Mesendoderm (in vitro differentiated cells): ENCODE data around the gene RNF130.

ENCODE experiments used
- DNase-seq: peaks from one replicate; pipeline ENCODE4 v3.0.0; 2013
- H2AK5ac ChIP-seq: 2 replicates; pipeline ENCODE4 v1.6.1; 2013; ENCODE audit warnings: low read length, inconsistent platforms
- H2BK120ac ChIP-seq: 2 replicates; pipeline ENCODE4 v1.6.1; 2013; ENCODE audit warnings: low read depth, mild to moderate bottlenecking, low read length, moderate library complexity, mixed read lengths
- H2BK15ac ChIP-seq: replicated peaks from 2 replicates; pipeline ENCODE4 v1.6.1; 2013; ENCODE audit warnings: low read depth, mild to moderate bottlenecking, moderate library complexity
- H2BK5ac ChIP-seq: 2 replicates; pipeline ENCODE4 v1.6.1; 2013; ENCODE audit warnings: low read length, inconsistent platforms
- H3K18ac ChIP-seq: 2 replicates; pipeline ENCODE4 v1.6.1; 2013; ENCODE audit warnings: mild to moderate bottlenecking, low read length, mixed read lengths
- H3K23ac ChIP-seq: one replicate; pipeline ENCODE4 v1.6.1; 2013; ENCODE audit warnings: low read length
- H3K27ac ChIP-seq: 2 replicates; pipeline ENCODE4 v1.5.1; 2013; ENCODE audit warnings: low read depth, mild to moderate bottlenecking, inconsistent platforms, low read length, moderate library complexity
- H3K27me3 ChIP-seq: 2 replicates; pipeline ENCODE4 v1.6.1; 2013; ENCODE audit warnings: low read length, control low read depth, mild to moderate bottlenecking, inconsistent platforms; ENCODE audit not compliant: insufficient read depth, poor library complexity
- H3K36me3 ChIP-seq: 2 replicates; pipeline ENCODE4 v1.6.1; 2013; ENCODE audit warnings: low read length, inconsistent platforms; ENCODE audit not compliant: control insufficient read depth, insufficient read depth
- H3K4ac ChIP-seq: one replicate; pipeline ENCODE4 v1.6.1; 2013; ENCODE audit warnings: low read depth, mild to moderate bottlenecking, low read length, moderate library complexity
- H3K4me1 ChIP-seq: 2 replicates; pipeline ENCODE4 v1.6.1; 2013; ENCODE audit warnings: low read depth, low read length, inconsistent platforms; ENCODE audit not compliant: control insufficient read depth
- H3K4me2 ChIP-seq: 2 replicates; pipeline ENCODE4 v1.6.1; 2013; ENCODE audit warnings: low read length
- H3K4me3 ChIP-seq: 2 replicates; pipeline ENCODE4 v1.5.1; 2013; ENCODE audit warnings: mild to moderate bottlenecking, low read length
- H3K56ac ChIP-seq: one replicate; pipeline ENCODE4 v1.6.1; 2013; ENCODE audit warnings: low read length
- H3K79me1 ChIP-seq: 2 replicates; pipeline ENCODE4 v1.6.1; 2013; ENCODE audit warnings: low read length, inconsistent platforms
- H3K79me2 ChIP-seq: 2 replicates; pipeline ENCODE4 v1.6.1; 2013; ENCODE audit warnings: mild to moderate bottlenecking, low read length; ENCODE audit not compliant: control insufficient read depth, insufficient read depth
- H3K9ac ChIP-seq: 2 replicates; pipeline ENCODE4 v1.6.1; 2013; ENCODE audit warnings: low read length, inconsistent platforms
- H4K5ac ChIP-seq: one replicate; pipeline ENCODE4 v1.6.1; 2013; ENCODE audit warnings: low read length
- H4K8ac ChIP-seq: one replicate; pipeline ENCODE4 v1.6.1; 2013; ENCODE audit warnings: low read depth, mild to moderate bottlenecking, control low read depth, low read length, moderate library complexity
- WGBS: extraction: QIAGEN DNeasy Blood & Tissue Kit; methylation state at CpG from one replicate; pipeline ENCODE4 v1.1.7; 2013; ENCODE audit warnings: low lambda C conversion rate, missing lambda C conversion rate; ENCODE audit not compliant: insufficient coverage; ENCODE audit errors: extremely low coverage; 5-methylcytosine and 5-hydroxymethylcytosine counted together

RNF130 gene

GRCh38 chr5:180052211-180052818, 19.2 kb downstream of the RNF130 start:
- H3K4me3 ChIP-seq: no peak overlapping the region
- H4K5ac ChIP-seq: no peak overlapping the region
- H3K4ac ChIP-seq: no peak overlapping the region
- no peak overlapping the region for H2AK5ac ChIP-seq
- no peak overlapping the region for H2BK120ac ChIP-seq
- H3K9ac ChIP-seq: no peak overlapping the region
- no peak overlapping the region for H2BK15ac ChIP-seq
- no peak overlapping the region for H3K4me2 ChIP-seq
- peaks cover 4% of the 10 kb centered on the region for H3K4me1 ChIP-seq
- H3K36me3 ChIP-seq: no peaks in the 10 kb centered on the region
- H3K23ac ChIP-seq: peak overlapping the region; percentile 10
- H3K79me2 ChIP-seq: peaks cover 9% of the 10 kb centered on the region
- H2BK5ac ChIP-seq: no peak overlapping the region
- no peak overlapping the region for H3K18ac ChIP-seq
- no peak overlapping the region for H4K8ac ChIP-seq
- no peak overlapping the region for H3K56ac ChIP-seq
- H3K27ac ChIP-seq: no peak overlapping the region
- peaks cover 9% of the 10 kb centered on the region for H3K79me1 ChIP-seq
- WGBS: no CpG with 5 or more reads among the region's 5 CpGs
- no peaks in the 10 kb centered on the region for H3K27me3 ChIP-seq
- DNase-seq: no peak

- Histone ChIP-seq H3K9ac (no peak overlapping the region), H3K4ac (no peak overlapping the region), H3K56ac (no peak overlapping the region), H3K36me3 (no peaks in the 10 kb centered on the region), H4K8ac (no peak overlapping the region), H3K4me2 (no peak overlapping the region), H3K18ac (no peak overlapping the region), H4K5ac (no peak overlapping the region), H3K4me3 (no peak overlapping the region), H2BK15ac (no peak overlapping the region), H3K27me3 (no peaks in the 10 kb centered on the region), H3K79me1 (peaks cover 9% of the 10 kb centered on the region), H2AK5ac (no peak overlapping the region), H3K4me1 (peaks cover 4% of the 10 kb centered on the region), H2BK5ac (no peak overlapping the region), H3K23ac (no peak overlapping the region), H2BK120ac (no peak overlapping the region), H3K27ac (no peak overlapping the region), H3K79me2 (peaks cover 9% of the 10 kb centered on the region)
- DNase-seq: no peak
- WGBS: no CpG with 5 or more reads among the region's 9 CpGs
Observed at GRCh38 chr5:180050121-180050940, 21.2 kb downstream of the RNF130 start.

- H3K27ac ChIP-seq: no peak overlapping the region
- H3K79me1 ChIP-seq: peaks cover 12% of the 10 kb centered on the region
- WGBS: no CpG with 5 or more reads among the region's 2 CpGs
- no peak overlapping the region for H2BK5ac ChIP-seq
- H2AK5ac ChIP-seq: no peak overlapping the region
- no peak overlapping the region for H4K5ac ChIP-seq
- H3K79me2 ChIP-seq: peaks cover 9% of the 10 kb centered on the region
- H2BK120ac ChIP-seq: no peak overlapping the region
- no peak overlapping the region for H4K8ac ChIP-seq
- no peak overlapping the region for H3K23ac ChIP-seq
- H3K4me3 ChIP-seq: no peak overlapping the region
- no peak overlapping the region for H3K18ac ChIP-seq
- no peak overlapping the region for H3K56ac ChIP-seq
- H3K9ac ChIP-seq: no peak overlapping the region
- H2BK15ac ChIP-seq: no peak overlapping the region
- no peaks in the 10 kb centered on the region for H3K27me3 ChIP-seq
- H3K36me3 ChIP-seq: no peaks in the 10 kb centered on the region
- no peak for DNase-seq
- H3K4ac ChIP-seq: no peak overlapping the region
- peaks cover 4% of the 10 kb centered on the region for H3K4me1 ChIP-seq
- H3K4me2 ChIP-seq: no peak overlapping the region
Observed at GRCh38 chr5:180049185-180049548, 22.4 kb downstream of the RNF130 start.

- Histone ChIP-seq H3K4me3 (no peak overlapping the region), H3K23ac (no peak overlapping the region), H4K5ac (no peak overlapping the region), H2BK5ac (no peak overlapping the region), H3K79me2 (peaks cover 9% of the 10 kb centered on the region), H3K4me1 (peaks cover 4% of the 10 kb centered on the region), H3K56ac (no peak overlapping the region), H3K27ac (no peak overlapping the region), H3K4ac (no peak overlapping the region), H3K36me3 (no peaks in the 10 kb centered on the region), H2BK15ac (no peak overlapping the region), H3K9ac (no peak overlapping the region), H2AK5ac (no peak overlapping the region), H3K18ac (no peak overlapping the region), H3K79me1 (peaks cover 12% of the 10 kb centered on the region), H2BK120ac (no peak overlapping the region), H3K4me2 (no peak overlapping the region), H3K27me3 (no peaks in the 10 kb centered on the region), H4K8ac (no peak overlapping the region)
- DNase-seq: no peak
- no CpG with 5 or more reads among the region's 8 CpGs for WGBS
Observed at GRCh38 chr5:180047667-180048066, 23.9 kb downstream of the RNF130 start.

- DNase-seq: no peak
- Histone ChIP-seq H3K4ac (no peak overlapping the region), H3K4me3 (no peak overlapping the region), H2BK120ac (no peak overlapping the region), H4K8ac (no peak overlapping the region), H2BK5ac (no peak overlapping the region), H3K9ac (no peak overlapping the region), H3K56ac (no peak overlapping the region), H2BK15ac (no peak overlapping the region), H3K79me1 (peaks cover 7% of the 10 kb centered on the region), H3K36me3 (no peaks in the 10 kb centered on the region), H3K4me2 (no peak overlapping the region), H3K79me2 (peaks cover 5% of the 10 kb centered on the region), H3K23ac (no peak overlapping the region), H3K27me3 (no peaks in the 10 kb centered on the region), H3K4me1 (peaks cover 4% of the 10 kb centered on the region), H3K18ac (no peak overlapping the region), H4K5ac (no peak overlapping the region), H2AK5ac (no peak overlapping the region), H3K27ac (no peak overlapping the region)
- no CpG with 5 or more reads among the region's 5 CpGs for WGBS
Observed at GRCh38 chr5:180046656-180047055, 24.9 kb downstream of the RNF130 start.
